AG08396 (cell line): ENCODE results near the gene LIPF.
"Not testable (repeated sequence)": the region's sequence is repeated elsewhere in the genome, so short reads cannot be mapped to it uniquely, and the experiment has no call there.

ENCODE experiments used
- DNase-seq: peaks from one replicate; pipeline ENCODE4 v3.0.0; 2012; ENCODE audit warnings: low spot score, mixed read lengths

Gene LIPF

DNA sequence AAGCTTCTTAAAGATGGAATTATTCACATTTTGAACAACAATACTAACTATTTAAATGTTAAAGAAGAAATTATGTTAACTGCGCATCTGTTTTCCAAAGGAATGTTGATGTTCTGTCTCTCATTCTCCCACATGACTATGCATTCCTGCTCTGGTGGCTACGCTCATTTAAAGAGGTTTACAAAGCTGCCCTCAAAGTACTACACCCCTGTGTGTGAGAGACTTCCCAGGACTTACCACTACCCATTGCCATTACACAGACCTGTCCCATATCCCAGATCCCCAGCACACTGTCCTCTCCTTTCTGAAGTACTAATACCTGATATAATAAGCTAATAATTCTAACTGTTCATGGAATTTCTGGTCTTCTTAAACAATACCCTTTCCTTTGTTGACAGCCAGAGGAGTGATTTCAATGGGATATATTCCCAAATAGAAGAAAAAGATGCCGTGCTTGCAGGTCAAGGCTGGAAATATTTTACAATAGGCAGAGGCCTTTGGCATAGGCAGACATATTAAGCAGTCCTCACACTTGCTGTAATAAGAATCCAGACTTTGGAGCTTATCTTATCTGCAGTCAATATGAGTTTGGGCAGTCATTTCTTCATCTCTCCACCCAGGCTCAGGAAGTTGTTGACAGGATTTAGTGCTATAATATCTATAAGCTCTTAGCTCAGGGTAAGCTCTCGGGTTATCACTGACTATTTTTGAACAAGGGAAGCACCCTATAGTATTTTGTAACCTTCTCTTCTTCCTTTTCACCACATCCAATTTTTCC is 12.2 kb downstream of the LIPF start:
- DNase-seq: no peak

DNA sequence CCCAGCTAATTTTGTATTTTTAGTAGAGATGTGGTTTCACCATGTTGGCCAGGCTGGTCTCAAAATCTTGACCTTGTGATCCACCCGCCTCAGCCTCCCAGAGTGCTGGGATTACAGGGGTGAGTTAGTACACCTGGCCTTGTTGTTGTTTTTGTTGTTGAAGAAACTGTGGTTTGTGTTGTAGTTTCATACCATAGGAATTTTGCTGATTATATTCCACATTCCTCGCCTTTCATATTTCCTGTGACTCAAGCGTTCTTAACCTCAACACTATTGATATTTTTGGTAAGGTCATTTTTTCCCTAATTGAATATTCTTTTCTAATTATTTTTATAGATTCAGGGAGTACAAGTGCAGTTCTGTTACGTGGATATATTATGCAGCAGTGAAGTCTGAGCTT is 16.7 kb downstream of the LIPF start:
- DNase-seq: no peak

DNA sequence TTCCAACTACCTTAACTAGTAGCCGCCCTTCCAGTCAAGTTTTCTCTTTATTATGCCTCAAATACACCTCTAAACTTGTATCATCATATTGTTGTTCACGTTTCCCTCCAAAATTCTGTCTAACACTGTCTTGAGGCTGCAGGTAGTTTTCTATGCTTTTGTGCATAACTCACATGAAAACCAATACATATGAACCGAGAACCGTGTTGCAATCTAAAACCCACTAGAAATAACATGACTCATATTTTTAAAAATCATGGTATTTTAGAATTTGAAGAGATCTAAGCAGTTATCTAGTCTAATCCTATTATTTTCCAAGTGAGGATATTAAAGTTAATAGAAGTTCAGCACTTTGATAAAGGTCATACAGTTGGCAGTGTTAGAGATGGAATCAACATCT is 18.2 kb downstream of the LIPF start:
- no peak for DNase-seq

DNA sequence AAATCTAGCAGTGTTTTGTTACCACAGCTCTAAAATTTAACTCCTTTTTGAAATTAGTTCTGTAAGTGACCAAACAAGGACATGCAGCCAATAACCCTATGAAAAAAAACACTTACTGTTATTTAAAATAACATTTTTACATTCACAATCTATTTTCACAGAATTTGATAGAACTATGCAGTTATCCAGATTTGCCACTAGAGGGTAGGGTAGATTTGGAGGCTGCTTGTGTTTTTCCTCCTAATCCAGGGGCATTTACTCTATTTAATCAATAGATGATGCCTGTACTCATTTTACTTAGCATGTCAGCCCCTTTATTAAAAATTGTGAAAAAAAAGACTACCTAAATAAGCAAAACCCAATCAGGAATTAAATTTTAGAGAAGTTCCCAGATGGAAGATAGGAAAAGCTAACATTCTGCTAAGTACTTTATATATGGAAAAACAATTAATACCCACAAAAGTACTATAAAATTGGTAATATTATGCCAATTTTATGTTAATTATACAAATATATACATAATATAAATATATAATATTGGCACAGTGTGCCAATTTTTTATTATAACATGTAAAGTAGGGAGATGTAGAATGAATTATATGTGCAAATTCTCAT is 23.7 kb downstream of the LIPF start:
- DNase-seq: peak; percentile 13

DNA sequence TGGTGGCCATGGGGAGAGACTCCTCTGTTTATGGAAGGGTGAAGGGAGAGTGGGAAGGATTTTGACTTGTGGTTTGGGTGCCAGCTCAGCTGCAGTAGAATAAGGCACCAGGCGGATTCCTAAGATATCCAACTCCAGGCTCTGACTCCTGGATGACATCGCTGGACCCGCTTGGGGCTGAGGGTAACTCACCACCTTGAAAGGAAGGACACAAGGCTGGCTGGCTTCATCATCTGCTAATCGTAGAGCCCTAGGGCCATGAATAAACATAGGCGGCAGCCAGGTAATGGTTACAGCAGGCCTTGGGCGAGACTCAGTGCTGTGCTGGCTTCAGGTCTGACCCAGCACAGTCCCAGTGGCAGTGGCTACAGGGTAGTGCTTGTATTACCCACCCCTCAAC is 25.1 kb downstream of the LIPF start:
- DNase-seq: no peak

DNA sequence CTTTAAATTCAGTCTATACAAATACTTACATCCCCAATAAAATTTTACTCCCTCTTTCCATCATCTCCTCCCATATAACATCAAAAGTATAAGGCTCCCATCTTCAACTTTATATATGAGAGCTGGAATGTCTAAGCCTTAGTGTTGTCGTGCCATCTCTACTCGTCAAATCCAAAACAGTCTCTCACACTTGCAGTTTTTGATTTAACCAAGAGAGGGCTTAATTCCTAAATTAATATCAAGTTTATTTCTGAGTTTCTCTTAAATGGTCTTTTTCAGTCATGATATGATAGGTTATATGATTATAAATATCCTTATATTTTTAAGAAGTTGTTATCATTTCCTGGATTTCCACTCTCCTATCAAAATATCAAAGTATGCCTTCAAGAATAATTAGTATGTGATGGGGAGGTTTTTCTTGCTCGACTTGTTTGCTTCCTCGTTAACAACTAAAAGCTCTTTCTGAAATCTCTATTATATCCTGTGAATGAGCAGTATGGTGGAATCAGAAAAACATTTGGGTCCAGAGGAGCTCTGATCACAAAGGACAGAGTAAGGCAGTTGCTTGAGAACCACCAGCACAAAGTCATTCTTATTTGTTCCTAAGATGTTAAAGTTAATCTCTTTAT is 29.3 kb downstream of the LIPF start:
- no peak for DNase-seq

DNA sequence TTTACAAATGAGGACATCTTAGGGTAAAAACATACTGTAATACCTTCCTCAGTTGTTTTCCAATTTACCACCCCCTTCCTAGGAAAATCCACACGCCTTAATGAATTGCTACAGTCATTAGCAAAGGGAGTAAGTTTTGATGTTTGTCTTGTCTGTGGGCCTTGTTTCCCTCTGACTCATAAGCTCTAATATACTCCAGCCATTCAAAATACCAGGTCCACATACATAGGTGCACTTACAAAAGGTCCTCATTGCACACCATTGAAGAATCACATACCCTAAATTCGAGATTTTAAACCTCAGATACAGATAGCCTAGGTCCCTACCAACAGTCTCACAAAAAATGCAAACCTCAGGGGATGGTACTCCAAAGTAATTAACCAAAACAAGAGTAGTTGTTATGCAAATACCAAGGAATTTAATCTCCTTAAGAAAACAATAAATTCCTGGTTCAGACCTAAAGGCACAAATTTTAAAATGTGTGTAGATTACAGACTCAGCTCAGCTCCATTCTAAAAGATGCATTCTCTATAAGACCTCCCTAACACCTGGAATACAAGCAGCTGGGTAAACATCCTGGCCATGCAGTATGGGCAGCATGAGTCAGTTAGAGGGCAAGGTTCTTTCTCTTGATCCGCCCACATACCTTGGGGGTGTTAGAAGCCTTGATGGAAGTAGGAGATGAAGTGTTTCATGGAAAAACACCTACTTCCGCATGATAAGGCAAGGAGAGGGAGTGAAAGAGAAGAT is 38.8 kb downstream of the LIPF start:
- no peak for DNase-seq

DNA sequence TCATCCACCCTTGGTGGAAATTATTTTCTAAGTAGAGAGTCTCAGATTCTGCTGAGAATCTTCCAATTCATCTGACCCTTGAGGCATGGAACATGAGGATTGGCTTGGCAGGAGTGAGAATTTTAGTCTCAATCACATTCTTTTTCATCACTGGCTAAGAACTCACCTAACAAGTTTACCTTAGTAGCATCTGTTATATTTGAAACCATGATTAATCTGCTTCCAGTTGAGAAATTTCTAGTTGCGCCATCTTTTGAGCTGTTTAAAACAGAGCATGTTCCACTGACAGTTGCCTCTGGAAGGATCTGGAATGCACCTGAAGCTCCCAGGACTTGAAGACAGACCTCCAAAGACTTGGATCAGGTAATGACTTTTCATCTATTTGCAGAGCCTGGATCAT is 41.7 kb downstream of the LIPF start, which contains the start of gene LIPK:
Gene LIPK, plus strand, starts transcription at position 292 of the 400 bp plus-strand sequence. CDS start 18,295 bp downstream, outside the sequence.
- no peak for DNase-seq

DNA sequence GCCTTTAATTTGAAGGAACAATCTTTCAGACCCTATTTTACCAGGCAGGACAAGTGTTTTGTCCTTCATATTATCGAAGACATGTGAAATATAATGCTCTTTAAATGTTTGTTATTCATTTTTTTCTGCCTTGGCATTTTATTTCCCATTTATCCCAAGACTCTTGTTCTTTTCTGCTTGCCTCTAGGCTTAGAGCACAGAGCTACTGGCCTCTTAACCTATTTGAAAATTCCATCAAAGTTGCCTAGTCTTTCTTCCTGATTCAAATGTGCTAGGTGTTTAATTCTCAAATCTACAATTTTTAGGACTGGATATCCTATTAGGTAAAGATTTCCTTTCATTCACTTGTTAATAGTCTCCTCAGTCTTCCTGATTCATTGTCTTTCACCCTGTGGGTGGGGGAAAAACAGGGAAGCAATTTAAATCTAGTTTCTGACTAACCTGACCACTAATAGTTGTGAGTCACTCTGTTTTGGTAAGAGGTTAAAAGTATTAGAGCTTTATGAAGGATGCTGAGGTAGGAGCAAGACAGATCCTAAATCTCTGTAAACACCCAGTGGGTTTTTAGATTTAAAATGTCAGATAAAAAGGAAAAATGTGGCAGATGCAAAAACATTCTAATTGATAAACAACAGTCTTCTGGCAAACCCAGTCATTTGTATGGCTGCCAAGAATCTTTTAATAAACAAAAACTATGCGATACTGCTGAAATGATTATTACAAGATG is 43.4 kb downstream of the LIPF start:
- no peak for DNase-seq

DNA sequence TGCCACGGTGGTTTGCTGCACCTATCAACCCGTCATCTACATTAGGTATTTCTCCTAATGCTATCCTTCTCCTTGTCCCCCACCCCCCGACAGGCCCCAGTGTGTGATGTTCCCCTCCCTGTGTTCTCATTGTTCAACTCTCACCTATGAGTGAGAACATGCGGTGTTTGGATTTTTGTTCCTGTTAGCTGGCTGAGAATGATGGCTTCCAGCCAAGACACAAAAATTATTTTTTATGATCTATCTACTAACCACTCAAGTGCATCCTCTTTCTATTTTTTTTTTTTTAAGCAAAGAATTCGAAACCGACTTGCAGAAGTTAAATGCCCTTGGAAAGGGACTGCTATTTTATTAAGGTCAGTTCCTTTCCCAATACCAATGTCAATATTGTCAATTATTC is 45.1 kb downstream of the LIPF start:
- DNase-seq: not testable (repeated sequence)

DNA sequence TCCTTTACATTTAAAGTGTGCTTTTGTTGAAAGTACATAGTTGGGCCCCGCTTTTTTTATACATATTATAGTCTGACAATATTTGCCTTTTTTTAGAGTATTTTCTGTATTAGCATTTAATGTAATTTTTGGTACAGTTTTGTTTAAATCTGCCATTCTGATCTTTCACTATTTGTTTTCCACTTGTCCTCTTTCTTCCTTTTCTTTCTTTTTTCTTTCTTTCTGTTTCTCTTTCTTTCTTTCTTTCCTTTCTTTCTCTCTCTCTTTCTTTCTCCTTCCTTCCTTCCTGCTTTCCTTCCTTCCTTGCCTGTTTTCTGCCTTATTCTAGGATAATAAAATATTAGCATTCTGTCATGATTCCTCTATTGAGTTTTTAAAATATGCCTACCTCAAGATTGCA is 51.3 kb downstream of the LIPF start:
- DNase-seq: no peak

DNA sequence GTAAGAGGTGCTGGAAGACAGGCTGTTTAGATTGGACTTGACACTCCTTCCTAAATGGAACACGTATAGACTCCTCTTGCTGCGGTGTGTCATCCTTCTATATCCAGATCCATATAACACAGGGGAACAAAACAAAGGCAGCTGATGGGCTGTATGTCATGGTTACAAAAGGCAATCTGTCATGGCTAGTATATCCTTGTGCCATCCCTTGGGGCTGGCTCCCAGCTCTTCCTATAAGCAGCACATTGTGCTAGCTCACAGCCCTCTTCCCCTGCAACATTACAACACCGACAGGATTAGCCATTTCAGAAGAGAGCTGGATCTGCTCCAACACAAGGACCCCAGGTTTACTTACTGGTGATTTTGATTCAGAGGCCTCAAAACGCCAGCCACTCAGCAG is 57.1 kb downstream of the LIPF start:
- no peak for DNase-seq

DNA sequence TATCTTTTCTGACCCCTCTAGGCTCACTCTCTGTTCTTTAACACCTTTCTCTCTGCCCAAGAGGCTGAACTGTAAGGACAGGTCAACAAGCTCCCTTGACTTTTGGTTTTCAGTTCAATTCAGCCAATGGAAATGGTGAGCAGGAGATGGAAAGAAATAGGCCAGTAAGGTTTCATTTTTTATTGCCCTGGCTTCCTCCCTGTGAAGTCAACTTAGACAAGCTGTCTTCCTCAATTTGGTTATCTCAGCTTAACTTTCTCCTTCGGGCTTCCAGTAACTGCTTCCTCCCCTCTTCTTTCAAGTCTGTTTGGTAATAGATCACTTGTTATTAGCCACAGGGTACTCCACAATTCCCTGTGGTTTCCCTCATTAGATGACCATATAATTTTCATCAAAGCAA is 61.6 kb downstream of the LIPF start:
- DNase-seq: no peak

DNA sequence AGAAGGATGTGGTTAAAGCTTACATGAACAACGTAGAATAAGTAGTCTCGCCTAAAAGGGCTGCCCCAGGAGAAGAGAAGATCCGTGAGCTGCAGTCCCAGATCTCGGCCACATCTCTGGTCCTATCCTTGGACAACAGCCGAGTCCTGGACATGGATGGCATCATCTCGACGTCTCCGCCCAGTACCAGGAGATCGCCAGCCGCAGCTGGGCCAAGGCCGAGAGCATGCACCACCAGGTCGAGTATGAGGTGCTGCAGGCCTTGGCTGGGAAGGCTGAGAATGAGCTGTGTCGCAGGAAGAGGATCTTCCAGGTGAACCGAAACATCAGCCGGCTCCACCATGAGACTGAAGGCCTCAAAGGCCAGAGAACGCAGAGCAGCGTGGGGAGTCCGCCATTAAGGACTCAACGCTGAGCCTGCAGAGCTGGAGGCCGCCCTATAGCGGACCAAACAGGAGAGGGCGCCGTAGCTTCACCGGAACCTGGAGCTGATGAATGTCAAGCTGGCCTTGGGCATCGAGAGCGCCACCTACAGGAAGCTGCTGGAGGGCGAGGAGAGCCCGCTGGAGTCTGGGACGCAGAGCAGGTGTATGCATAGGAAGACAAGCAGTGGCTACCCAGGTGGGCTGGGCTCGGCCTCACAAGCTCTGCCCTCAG is 64.0 kb downstream of the LIPF start:
- DNase-seq: no peak
